ENCODE measurements around the gene GLP2R.

DNA sequence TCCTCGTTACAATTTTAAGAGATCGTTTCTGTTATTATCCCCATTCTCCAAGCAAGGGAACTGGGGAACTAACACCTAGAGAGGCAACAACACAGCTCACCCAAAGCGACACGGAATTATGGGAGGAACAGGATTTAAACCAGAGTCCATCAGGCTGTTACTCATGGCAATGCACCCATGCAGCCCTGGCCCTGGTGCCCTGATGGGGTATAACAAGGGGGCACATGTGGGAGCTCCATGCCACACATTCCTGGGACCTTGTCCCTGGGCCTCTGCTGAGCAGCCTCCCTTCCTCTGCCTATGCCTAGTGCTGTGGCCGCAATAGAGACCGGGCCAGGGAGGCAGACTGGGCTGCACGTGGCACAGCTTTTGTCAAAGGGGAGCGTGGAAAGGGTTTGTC is 92.6 kb downstream of the GLP2R start:
- TF ChIP-seq ATF6 (CRISPR knock-in tag; conservative IDR thresholded peaks at IDR 0.05) (no peak), TSC22D2 (CRISPR knock-in tag; IDR thresholded peaks at IDR 0.05; ENCODE audit: borderline replicate concordance) (no peak), CAMTA2 (CRISPR knock-in tag; IDR thresholded peaks at IDR 0.05; ENCODE audit: borderline replicate concordance) (no peak), ZNF143 (CRISPR knock-in tag; IDR thresholded peaks at IDR 0.05) (no peak), GABPB1 (CRISPR knock-in tag; IDR thresholded peaks at IDR 0.05) (no peak), EED (CRISPR knock-in tag; IDR thresholded peaks at IDR 0.05) (no peak), ZNF598 (CRISPR knock-in tag; IDR thresholded peaks at IDR 0.05; ENCODE audit: borderline replicate concordance) (no peak), ATF3 (CRISPR knock-in tag; IDR thresholded peaks at IDR 0.05) (no peak), ZUFSP (CRISPR knock-in tag; IDR thresholded peaks at IDR 0.05; ENCODE audit: borderline replicate concordance) (no peak), ZSCAN25 (CRISPR knock-in tag; IDR thresholded peaks at IDR 0.05) (no peak), KMT2B (CRISPR knock-in tag; IDR thresholded peaks at IDR 0.05) (no peak), PAX8 (CRISPR knock-in tag; IDR thresholded peaks at IDR 0.05; ENCODE audit: borderline replicate concordance) (no peak), EZH2 (conservative IDR thresholded peaks at IDR 0.05; ENCODE audit: low read depth, low read length) (no peak)
- TF ChIP-seq, protein P1, sequence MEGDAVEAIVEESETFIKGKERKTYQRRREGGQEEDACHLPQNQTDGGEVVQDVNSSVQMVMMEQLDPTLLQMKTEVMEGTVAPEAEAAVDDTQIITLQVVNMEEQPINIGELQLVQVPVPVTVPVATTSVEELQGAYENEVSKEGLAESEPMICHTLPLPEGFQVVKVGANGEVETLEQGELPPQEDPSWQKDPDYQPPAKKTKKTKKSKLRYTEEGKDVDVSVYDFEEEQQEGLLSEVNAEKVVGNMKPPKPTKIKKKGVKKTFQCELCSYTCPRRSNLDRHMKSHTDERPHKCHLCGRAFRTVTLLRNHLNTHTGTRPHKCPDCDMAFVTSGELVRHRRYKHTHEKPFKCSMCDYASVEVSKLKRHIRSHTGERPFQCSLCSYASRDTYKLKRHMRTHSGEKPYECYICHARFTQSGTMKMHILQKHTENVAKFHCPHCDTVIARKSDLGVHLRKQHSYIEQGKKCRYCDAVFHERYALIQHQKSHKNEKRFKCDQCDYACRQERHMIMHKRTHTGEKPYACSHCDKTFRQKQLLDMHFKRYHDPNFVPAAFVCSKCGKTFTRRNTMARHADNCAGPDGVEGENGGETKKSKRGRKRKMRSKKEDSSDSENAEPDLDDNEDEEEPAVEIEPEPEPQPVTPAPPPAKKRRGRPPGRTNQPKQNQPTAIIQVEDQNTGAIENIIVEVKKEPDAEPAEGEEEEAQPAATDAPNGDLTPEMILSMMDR (CRISPR knock-in tag; IDR thresholded peaks at IDR 0.05) = no peak
